NT2/D1 (cell line): Measurements from ENCODE around the gene TOLLIP.

Experiments used
- SUZ12 ChIP-seq: IDR thresholded peaks from 2 replicates; pipeline ENCODE4 v1.6.1; 2011; ENCODE audit not compliant: insufficient read length, insufficient read depth; ENCODE audit errors: extremely low read depth
- YY1 ChIP-seq: IDR thresholded peaks from 2 replicates; pipeline ENCODE4 v1.6.1; 2011; ENCODE audit not compliant: insufficient read length, insufficient read depth
- ZNF274 ChIP-seq: IDR thresholded peaks from 2 replicates; pipeline ENCODE4 v1.6.1; 2011; ENCODE audit warnings: mild to moderate bottlenecking, low read depth, low read length

- no peak for TF ChIP-seq YY1
- TF ChIP-seq SUZ12: no peak
- no peak for TF ChIP-seq ZNF274
Measured at GRCh38 chr11:1232021-1232882, 77.2 kb downstream of the TOLLIP start.
